Adipose tissue (tissue), 3 donors: ENCODE data around the gene MTHFD2. TPM values are rescaled to one million over a fixed set of nuclear protein-coding genes. Genes with fewer than 3 reads are reported as not detected.

Experiments used
- H3K27ac ChIP-seq: one replicate; pipeline ENCODE4 v1.5.1; 2013; ENCODE audit warnings: low read depth, low read length
- WGBS, 3 donors: extraction: QIAGEN DNeasy Blood & Tissue Kit; methylation state at CpG; one replicate each; pipeline ENCODE4 v1.1.7; 2013; 5-methylcytosine and 5-hydroxymethylcytosine counted together
- polyA plus RNA-seq, 3 donors: library from polyadenylated mRNA; stranded (reverse); fragments of 200-250 nt; gene quantifications; one replicate each; pipeline ENCODE4 v1.2.3, GENCODE V29; 2013
- donor health status: healthy with polysubstance abuse.
- donor health status: Bipolar disorder and iron deficiency.
- donor health status: healthy.

Gene MTHFD2
- polyA plus RNA-seq, 3 donors = 36.1 to 55.4 (median 41.0) TPM

GRCh38 chr2:74252862-74253261 lies 54.4 kb downstream of the MTHFD2 start:
- no peak overlapping the region for H3K27ac ChIP-seq
- WGBS, 3 donors = 77 to 82% (median 77%) methylated on average over 9 of the region's 9 CpGs

GRCh38 chr2:74253306-74253970 lies 55.0 kb downstream of the MTHFD2 start:
- no peak overlapping the region for H3K27ac ChIP-seq
- WGBS, 3 donors = 58 to 68% (median 61%) methylated on average over 7 of the region's 7 CpGs

GRCh38 chr2:74253971-74254310 lies 55.5 kb downstream of the MTHFD2 start:
- H3K27ac ChIP-seq = no peak overlapping the region
- WGBS, 3 donors = 66 to 77% (median 72%) methylated on average over 4 of the region's 4 CpGs

- 76 to 87% (median 79%) methylated on average over 18 of the region's 18 CpGs for WGBS, 3 donors
- H3K27ac ChIP-seq = no peak overlapping the region
Measured at GRCh38 chr2:74255660-74256213, 57.3 kb downstream of the MTHFD2 start.

- 68 to 90% (median 84%) methylated on average over 3 of the region's 3 CpGs for WGBS, 3 donors
- no peak overlapping the region for H3K27ac ChIP-seq
Measured at GRCh38 chr2:74259191-74259590, 60.8 kb downstream of the MTHFD2 start.

- 85 to 88% (median 88%) methylated on average over 4 of the region's 4 CpGs for WGBS, 3 donors
Measured at GRCh38 chr2:74259733-74260132, 61.3 kb downstream of the MTHFD2 start.

GRCh38 chr2:74260495-74260894 lies 62.1 kb downstream of the MTHFD2 start:
- WGBS, 3 donors = 72 to 77% (median 73%) methylated on average over 2 of the region's 2 CpGs
- no peak overlapping the region for H3K27ac ChIP-seq

More at GRCh38 chr2:74259733-74260132, 61.3 kb downstream of the MTHFD2 start:
- H3K27ac ChIP-seq = no peak overlapping the region

GRCh38 chr2:74261204-74261864 lies 62.9 kb downstream of the MTHFD2 start:
- WGBS, 3 donors = 29 to 78% (median 77%) methylated on average over 4 to 6 of the region's 6 CpGs
- no peak overlapping the region for H3K27ac ChIP-seq

- 92 to 97% (median 94%) methylated on average over 6 of the region's 6 CpGs for WGBS, 3 donors
- H3K27ac ChIP-seq = no peak overlapping the region
Measured at GRCh38 chr2:74262681-74263080, 64.3 kb downstream of the MTHFD2 start.

- H3K27ac ChIP-seq = no peak overlapping the region
- 6 to 53% (median 39%) methylated on average over 1 of the region's 1 CpG for WGBS, 3 donors
Measured at GRCh38 chr2:74264281-74264680, 65.9 kb downstream of the MTHFD2 start.

GRCh38 chr2:74267068-74267467 lies 68.7 kb downstream of the MTHFD2 start:
- no peak overlapping the region for H3K27ac ChIP-seq
- WGBS, 3 donors = 12 to 40% (median 34%) methylated on average over 4 of the region's 4 CpGs

Other genes starting within 250 kb of the MTHFD2 start
- 1 to 10 TPM; 1.5 to 2.3 (median 2.0) TPM for gene TET3, start 213.7 kb upstream of the MTHFD2 start, polyA plus RNA-seq
- 10 to 100 TPM; 31.1 to 67.8 (median 65.0) TPM for gene BOLA3, start 50.7 kb upstream of the MTHFD2 start, polyA plus RNA-seq
- gene MOB1A, start 19.7 kb upstream of the MTHFD2 start, polyA plus RNA-seq = 10 to 100 TPM; 11.2 to 43.4 (median 33.6) TPM
- 1 to 10 TPM in 1 of 3 donors, under 1 TPM in 2; 0.32 to 1.0 (median 0.71) TPM for gene SLC4A5, start 144.8 kb downstream of the MTHFD2 start, polyA plus RNA-seq
- 100 to 1,000 TPM in 1 of 3 donors, 10 to 100 TPM in 2; 40.0 to 127 (median 70.4) TPM for gene DCTN1, start 181.7 kb downstream of the MTHFD2 start, polyA plus RNA-seq
- gene C2orf81, start 223.0 kb downstream of the MTHFD2 start, polyA plus RNA-seq = 1 to 10 TPM in 2 of 3 donors, under 1 TPM in 1; 0.43 to 2.4 (median 1.5) TPM
- 1 to 10 TPM; 5.5 to 7.2 (median 6.6) TPM for gene WDR54, start 223.1 kb downstream of the MTHFD2 start, polyA plus RNA-seq
- 10 to 100 TPM in 2 of 3 donors, 1 to 10 TPM in 1; 8.5 to 28.0 (median 13.2) TPM for gene RTKN, start 243.3 kb downstream of the MTHFD2 start, polyA plus RNA-seq